Measurements from ENCODE around the gene NRG4. TPM values are rescaled to one million over a fixed set of nuclear protein-coding genes. Genes with fewer than 3 reads are reported as not detected.
"Not testable (repeated sequence)": the region's sequence is repeated elsewhere in the genome, so short reads cannot be mapped to it uniquely, and the experiment has no call there.

The NRG4 gene
- total RNA-seq, 1 donor from 2014 or later, result not detected

DNA sequence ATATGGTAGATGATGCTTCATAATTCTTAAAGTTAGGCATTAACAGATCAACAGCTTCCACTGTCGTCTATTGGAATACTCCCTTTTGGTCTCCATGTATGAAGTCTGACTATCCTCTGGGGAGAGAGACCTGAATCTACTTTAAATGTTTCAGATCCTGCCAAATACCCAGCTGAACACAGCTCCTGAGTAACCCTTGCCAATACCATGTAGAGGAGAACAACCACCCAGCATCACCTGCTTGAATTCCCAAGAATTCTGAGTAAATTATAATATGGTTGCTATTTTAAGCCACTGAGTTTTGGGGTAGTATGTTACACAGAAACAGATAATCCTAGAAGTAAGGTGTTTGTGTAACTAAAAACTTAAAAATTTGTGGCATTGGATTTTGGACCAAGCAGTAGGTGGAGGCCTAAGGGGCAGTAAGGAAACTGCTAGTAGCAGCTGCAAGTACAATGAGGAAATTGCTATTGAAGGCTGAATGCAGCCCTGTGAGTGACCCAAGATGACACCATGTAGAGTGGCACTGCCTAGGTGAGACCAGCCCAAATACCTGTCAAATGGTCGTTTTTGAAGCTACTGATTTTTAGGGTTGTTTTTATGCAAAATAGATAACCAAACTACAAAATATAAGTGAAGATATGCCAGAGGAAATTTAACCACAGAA lies 30.9 kb downstream of the NRG4 start:
- TF ChIP-seq, protein P1, sequence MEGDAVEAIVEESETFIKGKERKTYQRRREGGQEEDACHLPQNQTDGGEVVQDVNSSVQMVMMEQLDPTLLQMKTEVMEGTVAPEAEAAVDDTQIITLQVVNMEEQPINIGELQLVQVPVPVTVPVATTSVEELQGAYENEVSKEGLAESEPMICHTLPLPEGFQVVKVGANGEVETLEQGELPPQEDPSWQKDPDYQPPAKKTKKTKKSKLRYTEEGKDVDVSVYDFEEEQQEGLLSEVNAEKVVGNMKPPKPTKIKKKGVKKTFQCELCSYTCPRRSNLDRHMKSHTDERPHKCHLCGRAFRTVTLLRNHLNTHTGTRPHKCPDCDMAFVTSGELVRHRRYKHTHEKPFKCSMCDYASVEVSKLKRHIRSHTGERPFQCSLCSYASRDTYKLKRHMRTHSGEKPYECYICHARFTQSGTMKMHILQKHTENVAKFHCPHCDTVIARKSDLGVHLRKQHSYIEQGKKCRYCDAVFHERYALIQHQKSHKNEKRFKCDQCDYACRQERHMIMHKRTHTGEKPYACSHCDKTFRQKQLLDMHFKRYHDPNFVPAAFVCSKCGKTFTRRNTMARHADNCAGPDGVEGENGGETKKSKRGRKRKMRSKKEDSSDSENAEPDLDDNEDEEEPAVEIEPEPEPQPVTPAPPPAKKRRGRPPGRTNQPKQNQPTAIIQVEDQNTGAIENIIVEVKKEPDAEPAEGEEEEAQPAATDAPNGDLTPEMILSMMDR (conservative IDR thresholded peaks at IDR 0.05; ENCODE audit: low read depth, low read length), result no peak
- H3K4me3 ChIP-seq (ENCODE audit: low read depth, low read length), result no peak overlapping the region
- DNase-seq (ENCODE audit: low read depth), result no peak

GRCh38 chr15:75976766-75977165 lies 35.5 kb downstream of the NRG4 start:
- not testable (repeated sequence) for DNase-seq (ENCODE audit: low read depth); H3K4me3 ChIP-seq (ENCODE audit: low read depth, low read length)

DNA sequence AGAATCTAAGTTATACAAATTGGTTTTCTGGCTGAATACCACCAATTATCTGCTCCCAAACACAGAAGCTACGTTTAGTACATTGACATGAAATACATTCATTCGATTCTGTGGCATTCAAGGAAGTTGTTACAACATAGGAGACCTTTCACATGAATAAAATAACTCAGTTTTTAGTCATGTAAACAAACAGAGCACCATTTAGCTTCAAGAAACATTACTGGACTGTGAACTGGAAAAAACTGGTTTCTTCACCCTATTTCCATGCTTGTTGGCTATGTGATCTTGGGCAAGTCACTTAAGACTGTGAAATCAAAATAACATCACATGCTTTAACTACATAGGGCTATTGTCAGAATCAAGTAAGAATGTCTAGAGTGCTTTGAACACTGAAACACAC lies 46.2 kb downstream of the NRG4 start:
- DNase-seq (ENCODE audit: low read depth), result no peak
- no peak overlapping the region for H3K4me3 ChIP-seq (ENCODE audit: low read depth, low read length)
- TF ChIP-seq, protein P1 (conservative IDR thresholded peaks at IDR 0.05; ENCODE audit: low read depth, low read length), result no peak

- DNase-seq (ENCODE audit: low read depth), result no peak
- TF ChIP-seq, protein P1 (conservative IDR thresholded peaks at IDR 0.05; ENCODE audit: low read depth, low read length), result no peak
- no peak overlapping the region for H3K4me3 ChIP-seq (ENCODE audit: low read depth, low read length)
Observed at GRCh38 chr15:75961331-75961730, 50.9 kb downstream of the NRG4 start.

DNA sequence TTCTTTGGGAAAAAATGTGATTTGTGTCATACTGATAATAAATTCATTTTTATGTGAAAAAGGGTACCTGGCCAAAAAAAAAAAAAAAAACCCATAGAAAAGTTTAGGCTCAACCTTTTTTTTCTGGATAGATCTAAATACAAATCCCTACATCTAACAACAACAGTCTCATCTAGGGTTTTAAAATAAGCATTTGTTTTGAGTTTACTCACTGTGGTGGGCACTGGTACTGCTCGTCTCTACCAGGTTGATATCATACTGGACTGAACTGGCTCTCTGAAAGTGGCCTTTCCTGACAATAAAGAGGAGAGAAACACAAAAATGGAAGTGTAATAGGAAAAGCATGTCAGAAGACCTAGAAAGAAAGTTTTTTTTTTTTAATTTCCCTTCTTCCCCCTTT lies 56.5 kb downstream of the NRG4 start:
- TF ChIP-seq, protein P1 (conservative IDR thresholded peaks at IDR 0.05; ENCODE audit: low read depth, low read length), result no peak
- no peak overlapping the region for H3K4me3 ChIP-seq (ENCODE audit: low read depth, low read length)
- DNase-seq (ENCODE audit: low read depth), result no peak

GRCh38 chr15:75952525-75952924 lies 59.7 kb downstream of the NRG4 start:
- TF ChIP-seq, protein P1 (conservative IDR thresholded peaks at IDR 0.05; ENCODE audit: low read depth, low read length), result no peak
- H3K4me3 ChIP-seq (ENCODE audit: low read depth, low read length), result no peak overlapping the region
- DNase-seq (ENCODE audit: low read depth), result no peak

GRCh38 chr15:75948761-75949296 lies 63.4 kb downstream of the NRG4 start:
- TF ChIP-seq, protein P1 (conservative IDR thresholded peaks at IDR 0.05; ENCODE audit: low read depth, low read length), result no peak
- DNase-seq (ENCODE audit: low read depth), result no peak
- no peak overlapping the region for H3K4me3 ChIP-seq (ENCODE audit: low read depth, low read length)
